Activated CD4-positive, alpha-beta T cell treated with anti-CD3 and anti-CD28 coated beads for 4 hours (primary cell): ENCODE data around the gene GARIN5A.
"Not testable (repeated sequence)": the region's sequence is repeated elsewhere in the genome, so short reads cannot be mapped to it uniquely, and the experiment has no call there.

Experiments
- DNase-seq, 2 donors: peaks; one replicate each; pipeline ENCODE4 v3.0.0-alpha.2; 2020

Gene GARIN5A

DNA sequence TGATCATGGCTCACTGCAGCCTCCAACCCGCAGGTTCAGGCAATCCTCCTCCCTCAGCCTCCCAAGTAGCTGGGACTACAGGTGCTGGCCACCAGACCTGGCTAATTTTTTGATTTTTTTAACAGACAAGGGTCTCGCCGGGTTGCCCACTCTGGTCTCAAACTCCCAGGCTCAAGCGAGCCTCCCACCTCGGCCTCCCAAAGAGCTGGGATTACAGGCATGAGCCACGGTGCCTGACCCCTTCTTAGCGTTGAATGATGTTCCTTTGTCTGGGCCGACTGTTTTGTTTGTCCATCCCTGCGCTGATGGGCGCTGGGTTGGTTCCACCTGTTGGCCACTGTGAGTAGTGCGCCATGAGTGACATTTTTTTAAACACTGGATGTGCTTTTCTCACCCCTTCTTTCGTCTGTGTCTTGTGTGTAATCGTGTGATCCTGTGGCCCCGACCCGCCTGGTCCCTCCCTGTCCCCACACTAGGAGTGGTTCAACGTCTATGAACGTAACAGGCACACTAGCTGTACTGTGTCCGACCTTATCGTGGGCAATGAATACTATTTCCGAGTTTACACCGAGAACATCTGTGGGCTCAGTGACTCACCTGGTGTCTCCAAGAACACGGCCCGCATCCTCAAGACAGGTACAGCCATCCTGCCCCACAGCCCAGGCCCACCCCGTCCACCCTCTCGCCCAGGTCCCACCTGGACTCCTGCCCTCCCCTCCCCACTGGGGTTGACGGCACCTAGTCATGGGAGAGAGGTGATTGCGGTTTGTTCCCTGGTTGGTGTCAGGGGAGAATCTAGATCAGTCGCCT, 15.4 kb downstream of the GARIN5A start:
- peak; percentile 47 to 51 for DNase-seq

DNA sequence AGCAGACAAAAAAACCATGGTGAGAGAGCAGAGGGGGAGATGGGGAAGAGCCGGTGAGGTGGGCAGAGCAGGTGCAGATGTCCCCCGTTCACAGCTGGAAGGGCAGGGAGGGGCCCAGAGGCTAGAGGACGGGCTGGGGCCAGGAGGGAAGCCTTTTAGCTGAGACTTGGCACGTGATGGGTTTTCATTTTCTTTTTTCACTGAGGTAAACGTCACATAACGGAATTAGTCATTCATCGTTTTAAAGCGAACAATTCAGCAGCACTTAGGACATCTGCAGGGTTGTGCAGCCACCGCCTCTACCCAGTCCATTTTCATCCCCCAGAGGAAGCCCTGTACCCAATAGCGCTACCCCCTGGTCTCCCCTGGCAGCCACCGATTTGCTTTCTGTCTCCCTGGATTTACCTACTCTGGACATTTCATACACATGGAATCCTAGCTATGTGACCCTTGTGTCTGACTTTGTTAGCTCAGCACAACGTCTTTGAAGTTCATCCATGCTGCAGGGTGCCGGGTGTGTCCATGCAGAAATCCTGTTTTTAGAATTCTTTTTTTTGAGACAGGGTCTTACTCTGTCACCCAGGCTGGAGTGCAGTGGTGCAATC, 16.4 kb downstream of the GARIN5A start:
- DNase-seq, result no peak

DNA sequence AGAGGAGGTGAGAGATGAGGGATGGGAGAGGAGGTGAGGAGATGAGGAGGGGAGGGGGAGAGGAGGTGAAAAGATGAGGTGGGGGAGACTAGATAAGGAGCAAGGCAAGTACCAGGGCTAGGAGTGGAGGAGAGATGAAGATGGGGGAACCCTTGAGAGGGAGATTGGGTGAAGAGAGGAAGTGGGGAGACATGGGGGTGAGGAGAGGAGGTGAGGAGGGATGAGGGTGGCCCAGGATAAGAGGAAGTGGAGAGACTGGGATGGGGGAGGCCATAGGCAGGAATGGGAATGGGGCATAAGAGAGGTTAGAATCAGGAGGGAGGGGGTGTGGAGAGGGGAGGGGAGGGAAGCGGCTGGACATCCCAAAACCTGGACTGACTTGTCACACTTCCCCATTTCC, 17.0 kb downstream of the GARIN5A start:
- DNase-seq, result no peak

DNA sequence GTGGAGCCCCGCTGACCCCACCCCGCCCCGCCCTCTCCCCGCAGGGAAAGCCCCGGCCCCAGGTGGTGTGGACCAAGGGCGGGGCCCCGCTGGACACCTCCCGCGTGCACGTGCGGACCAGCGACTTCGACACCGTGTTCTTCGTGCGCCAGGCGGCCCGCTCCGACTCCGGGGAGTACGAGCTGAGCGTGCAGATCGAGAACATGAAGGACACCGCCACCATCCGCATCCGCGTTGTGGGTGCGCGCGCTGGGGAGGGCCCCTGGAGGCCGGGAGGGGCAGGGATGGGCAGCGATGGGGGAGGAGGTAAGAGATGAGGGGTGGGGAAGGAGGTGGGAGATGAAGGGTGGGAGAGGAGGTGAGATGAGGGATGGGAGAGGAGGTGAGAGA, 17.6 kb downstream of the GARIN5A start:
- DNase-seq, result no peak

DNA sequence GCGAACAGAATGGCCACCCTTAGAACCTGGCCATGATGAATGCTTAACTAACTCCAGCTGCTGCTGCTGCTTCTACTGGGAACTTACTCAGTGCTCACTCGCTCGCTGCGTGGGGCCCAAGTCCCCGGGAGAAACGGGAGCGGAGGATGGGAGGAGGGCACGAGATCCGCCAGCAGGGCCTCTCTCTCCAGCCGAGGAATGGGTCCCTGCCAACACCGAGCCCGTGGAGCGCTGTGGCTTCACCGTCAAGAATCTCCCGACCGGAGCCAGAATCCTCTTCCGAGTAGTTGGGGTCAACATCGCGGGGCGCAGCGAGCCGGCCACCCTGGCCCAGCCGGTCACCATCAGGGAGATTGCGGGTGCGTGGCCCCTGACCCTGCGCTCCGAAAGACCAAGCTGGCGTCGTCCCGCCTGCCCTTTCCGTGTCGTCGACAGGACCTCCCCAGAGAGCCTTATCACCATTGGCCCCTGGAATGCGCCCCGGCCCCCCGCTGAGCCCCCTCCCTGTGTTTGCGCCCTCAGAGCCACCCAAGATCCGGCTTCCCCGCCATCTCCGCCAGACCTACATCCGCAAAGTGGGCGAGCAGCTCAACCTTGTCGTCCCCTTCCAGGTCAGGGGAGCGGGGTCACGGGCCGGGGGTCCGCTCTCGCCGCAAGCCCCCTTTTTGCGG, 18.1 kb downstream of the GARIN5A start:
- no peak for DNase-seq

DNA sequence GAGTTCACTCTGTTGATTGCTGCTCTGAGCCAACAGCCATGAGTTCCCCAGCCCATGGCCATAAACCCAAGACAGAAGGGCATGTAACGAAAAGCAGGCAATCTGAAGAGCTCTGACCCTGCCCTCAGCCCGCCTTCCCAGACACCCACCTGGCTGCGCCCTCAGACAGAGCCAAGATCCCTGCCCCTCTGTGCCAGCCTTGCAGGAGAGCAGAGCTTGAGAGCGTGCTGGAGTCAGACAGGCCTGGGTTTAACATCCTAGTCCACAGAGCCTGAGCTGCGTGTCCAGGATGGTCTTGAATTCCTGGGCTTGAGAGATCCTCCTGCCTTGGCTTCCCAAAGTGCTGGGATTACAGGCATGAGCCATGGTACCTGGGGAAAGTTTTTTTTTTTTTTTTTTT, 19.3 kb downstream of the GARIN5A start:
- no peak for DNase-seq

DNA sequence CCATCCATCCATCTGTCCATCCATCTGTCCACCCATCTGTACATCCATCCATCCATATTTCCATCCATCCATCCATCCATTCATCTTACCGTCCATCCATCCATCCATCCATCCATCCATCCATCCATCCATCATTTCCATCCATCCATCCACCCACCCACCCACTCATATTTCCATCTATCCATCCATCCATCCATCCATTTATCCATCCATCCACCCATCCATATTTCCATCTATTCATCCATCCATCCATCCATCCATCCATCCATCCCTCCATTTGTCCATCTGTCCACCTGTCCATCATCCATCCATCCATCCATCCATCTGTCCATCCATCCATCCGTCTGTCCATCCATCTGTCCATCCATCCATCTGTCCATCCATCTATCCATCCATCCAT, 20.7 kb downstream of the GARIN5A start:
- DNase-seq, result no peak

DNA sequence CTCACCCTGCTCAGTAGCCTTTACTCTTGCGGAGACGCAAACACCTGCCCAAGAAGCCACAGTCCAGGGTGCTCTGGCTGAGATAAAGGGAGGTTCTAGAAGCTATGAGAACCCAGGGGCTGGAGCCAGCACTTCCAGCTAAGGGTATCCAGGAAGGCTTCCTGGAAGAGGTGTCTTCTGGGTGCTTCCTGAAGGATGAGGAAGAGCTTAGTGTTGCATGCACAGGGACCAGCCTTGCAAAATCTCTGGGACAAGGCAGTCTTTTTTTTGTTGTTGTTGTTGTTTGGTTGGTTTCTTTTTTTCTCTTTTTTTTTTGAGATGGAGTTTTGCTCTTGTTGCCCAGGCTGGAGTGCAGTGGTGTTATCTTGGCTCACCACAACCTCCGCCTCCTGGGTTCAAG, 23.4 kb downstream of the GARIN5A start:
- no peak for DNase-seq

DNA sequence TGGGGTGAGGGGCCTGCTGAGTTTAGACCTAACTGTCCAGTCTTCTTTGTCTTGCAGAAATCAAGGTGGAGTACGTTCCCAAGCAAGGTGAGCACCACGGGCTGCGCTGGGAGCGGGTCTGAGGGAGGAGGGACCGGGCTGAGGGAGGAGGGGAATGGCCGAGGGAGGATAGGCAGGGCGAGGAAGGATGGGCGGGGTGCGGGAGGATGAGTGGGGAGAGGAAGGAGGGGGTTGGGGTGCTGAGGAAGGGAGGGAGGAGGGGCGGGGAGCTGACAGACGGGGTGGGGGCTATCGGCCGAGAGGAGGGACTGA, 25.5 kb downstream of the GARIN5A start:
- DNase-seq, result no peak

DNA sequence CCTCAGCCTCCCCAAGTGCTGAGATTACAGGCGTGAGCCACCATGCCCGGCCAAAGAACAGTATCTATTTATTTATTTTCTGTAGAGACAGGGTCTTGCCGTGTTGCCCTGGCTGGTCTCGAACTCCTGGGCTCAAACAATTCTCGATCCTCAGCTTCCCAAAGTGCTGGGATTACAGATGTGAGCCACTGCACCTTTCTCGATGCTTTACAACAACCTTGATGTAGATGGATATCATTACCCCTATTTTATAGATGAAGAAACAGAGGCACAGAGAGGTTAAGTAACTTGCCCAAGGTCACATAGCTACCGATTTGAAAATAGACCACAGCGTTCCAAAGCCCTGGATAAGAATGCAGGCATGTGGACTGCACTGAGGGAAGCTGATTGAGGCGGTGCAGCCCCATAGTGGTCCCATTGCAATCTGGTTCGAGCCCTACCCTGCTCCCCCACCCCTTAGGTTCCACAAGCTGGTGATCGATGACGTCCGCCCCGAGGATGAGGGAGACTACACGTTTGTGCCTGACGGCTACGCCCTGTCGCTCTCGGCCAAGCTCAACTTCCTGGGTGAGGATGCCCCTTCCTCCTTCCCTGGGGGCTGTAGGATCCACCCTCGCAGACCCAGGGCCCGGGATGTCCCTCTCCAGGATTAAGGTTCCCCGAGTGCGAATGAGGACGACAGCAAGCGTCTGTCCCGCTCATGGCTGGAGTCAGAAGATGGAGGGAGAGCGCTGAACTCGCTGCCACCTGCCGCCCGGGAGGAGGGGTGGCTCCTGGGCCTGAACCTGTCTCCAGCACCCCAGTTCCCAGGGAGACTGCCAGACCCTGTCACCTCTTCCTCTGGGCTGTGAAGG, 26.1 kb downstream of the GARIN5A start:
- DNase-seq, result no peak

DNA sequence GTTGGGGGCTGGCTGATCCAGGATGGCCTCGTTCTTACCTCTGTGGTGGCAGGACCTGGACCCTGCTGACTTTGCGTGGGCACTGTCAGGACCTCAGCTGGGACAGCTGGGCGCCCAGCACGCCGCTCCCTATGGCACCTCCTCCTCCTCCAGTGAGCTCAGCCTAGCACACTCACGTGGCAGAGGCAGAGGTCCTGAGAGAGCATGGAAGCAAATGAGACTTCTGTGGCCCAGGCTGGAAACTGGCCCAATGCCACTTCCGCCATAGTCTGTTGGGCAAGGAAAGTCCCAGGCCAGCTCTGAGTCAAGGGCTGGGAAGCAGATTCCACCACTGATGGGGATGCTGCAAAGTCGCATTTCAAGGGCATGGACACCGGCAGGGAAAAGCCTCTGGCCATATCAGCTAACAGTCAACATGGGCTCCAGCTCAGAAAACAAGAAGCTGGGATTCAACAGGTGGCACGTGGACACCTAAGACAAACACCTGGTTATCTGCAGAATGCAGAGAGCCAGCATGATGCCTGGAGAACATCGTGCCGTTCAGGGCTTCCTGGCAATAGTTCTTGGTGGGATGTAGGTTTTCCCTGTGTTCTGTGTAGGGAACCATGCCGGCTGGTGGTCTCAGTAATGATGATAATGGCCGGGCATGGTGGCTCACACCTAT, 27.3 kb downstream of the GARIN5A start:
- DNase-seq, result no peak

DNA sequence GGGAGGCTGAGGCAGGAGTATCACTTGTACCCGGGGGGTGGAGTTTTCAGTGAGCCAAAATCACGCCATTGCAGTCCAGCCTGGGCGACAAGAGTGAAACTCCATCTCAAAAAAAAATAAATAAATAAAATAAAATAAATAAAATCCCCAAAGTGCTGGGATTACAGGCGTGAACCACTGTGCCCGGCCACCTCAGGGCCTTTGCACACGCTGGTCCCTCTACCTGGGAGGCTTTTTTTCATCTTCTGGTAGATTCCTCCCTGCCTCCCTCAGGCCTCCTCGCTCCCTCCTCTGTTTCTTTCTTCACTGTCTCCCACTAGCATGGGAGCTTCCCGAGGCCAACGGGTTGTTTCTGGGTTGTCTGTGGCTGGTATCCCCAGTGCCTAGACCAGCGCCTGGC, 28.9 kb downstream of the GARIN5A start:
- DNase-seq, result no peak

DNA sequence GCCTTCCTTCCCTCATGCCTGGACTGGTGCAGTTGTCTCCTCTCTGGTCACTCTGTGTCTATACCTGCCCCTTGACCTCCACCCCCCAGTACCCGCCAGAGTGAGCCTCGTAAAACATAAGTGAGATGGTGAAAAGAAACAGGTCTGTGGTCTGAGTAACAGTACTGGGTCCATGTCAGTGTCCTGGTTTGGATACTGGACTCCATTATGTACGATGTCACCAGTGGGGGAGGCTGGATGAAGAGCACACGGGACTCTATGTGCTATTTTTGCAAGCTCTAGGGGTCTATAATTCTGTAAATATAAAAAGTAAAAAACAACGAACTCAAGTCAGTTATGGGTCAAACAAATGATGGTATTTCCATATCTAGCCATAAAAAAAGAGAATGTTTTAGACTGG, 29.6 kb downstream of the GARIN5A start:
- DNase-seq, result no peak

DNA sequence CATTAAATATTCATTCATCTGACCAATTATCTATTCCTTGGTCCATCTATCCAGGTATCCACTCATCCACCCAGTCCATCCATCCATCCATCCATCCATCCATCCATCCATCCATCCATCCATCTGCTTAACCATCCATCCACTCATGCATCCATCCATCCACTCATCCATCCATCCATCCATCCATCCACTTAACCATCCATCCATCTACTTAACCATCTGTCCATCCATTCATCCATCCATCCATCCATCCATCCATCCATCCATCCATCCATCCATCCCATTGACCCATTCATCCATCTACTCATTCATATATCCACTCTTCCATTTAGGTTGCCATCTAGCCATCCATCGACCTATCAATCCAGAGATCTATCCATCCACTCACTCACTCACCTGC, 32.6 kb downstream of the GARIN5A start:
- DNase-seq, result no peak

DNA sequence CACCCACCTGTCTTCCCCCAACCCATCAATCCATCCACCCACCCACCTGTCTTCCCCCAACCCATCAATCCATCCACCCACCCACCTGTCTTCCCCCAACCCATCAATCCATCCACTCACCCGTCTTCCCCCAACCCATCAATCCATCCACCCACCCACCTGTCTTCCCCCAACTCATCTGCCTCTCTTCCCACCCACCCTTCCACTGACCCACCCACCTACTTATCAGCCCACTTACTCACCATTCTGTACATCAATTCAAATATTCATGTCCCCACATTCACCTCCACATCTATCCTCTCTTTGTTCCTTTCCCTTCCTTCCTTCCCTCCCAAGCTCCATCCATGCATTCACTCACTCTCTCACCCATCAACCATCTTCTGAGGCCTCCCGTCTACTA, 37.5 kb downstream of the GARIN5A start:
- not testable (repeated sequence) for DNase-seq

DNA sequence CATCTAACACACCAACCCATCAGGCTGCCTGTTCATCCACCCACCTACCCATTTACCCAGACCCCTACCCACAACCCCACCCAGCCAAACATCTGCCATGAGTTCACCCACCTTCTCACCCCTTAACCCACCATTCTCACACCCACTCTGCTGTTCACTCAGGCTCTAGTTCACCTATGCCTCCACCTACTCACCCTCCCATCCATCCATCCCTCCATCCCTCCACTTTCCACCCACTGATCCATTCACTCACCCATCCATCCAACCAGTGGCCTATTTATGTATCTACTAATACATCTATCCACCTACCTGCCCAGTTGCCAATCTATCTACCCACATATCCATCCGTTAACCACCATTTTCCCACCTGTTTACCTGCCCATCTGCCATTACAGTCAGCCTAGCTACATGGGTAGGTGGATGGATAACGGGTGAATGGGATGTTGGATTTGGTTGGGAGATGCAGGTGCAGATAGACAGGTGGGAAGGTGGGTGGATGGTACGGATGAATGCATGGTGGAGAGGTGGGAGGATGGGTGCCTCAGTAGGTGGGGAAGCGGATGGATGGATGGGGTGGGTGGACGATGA, 38.7 kb downstream of the GARIN5A start:
- no peak for DNase-seq

DNA sequence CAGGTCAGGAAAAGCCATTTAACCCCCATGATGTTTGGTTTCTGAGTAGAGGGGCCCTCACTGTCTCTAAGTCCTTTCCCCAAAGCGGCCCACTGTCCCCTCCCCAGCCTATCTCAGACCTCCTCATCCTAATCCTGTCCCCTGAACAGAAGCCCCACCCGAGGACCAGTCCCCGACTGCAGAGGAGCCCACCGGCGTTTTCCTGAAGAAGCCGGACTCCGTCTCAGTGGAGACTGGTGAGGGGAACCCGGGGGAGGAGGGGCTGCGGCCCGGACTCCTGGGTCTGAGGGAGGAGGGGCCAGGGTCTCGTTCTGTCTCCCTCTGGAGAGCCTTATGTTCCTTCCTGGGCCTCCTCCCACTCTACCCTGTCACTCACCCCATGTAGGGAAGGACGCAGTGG, 41.0 kb downstream of the GARIN5A start:
- DNase-seq, result no peak

DNA sequence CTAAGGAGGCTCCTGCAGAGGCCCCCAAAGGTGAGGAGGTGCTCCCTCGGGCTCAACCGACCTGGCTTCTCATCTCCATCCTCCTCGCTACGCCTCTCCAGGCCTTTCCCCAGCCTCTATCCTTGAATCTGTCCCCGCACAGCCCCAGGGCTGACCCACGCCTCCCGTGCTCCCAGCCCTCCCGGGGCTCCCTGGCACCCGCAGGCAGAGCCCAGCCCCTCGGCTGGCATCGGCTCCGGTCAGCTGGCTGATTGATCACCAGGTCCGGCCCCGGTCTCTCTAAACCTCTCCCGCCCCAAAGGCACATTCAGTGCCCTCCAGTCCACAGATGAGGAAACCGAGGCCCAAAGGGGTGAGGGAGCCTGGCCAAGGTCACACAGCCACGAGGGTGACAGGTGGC, 41.4 kb downstream of the GARIN5A start:
- no peak for DNase-seq

DNA sequence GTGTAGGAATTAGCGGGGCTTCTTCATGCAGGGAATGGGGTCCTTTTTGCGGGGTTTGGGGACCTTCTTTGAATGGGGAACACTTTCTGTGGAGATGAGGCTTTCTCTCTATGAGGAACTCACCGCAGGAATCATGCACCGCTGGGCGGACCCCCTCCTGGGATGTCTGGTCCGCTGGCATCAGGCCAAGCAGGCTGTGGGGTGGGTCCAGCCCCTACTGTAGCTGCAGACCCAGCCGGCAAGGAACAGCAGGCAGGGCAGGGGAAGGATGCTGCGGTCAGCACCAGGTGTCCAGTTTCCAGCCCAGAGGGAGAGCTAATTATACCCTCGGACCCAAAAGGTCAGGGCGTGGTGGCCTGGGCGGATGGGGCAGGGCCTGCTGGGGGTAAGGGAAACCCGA, 42.1 kb downstream of the GARIN5A start:
- DNase-seq, result no peak

DNA sequence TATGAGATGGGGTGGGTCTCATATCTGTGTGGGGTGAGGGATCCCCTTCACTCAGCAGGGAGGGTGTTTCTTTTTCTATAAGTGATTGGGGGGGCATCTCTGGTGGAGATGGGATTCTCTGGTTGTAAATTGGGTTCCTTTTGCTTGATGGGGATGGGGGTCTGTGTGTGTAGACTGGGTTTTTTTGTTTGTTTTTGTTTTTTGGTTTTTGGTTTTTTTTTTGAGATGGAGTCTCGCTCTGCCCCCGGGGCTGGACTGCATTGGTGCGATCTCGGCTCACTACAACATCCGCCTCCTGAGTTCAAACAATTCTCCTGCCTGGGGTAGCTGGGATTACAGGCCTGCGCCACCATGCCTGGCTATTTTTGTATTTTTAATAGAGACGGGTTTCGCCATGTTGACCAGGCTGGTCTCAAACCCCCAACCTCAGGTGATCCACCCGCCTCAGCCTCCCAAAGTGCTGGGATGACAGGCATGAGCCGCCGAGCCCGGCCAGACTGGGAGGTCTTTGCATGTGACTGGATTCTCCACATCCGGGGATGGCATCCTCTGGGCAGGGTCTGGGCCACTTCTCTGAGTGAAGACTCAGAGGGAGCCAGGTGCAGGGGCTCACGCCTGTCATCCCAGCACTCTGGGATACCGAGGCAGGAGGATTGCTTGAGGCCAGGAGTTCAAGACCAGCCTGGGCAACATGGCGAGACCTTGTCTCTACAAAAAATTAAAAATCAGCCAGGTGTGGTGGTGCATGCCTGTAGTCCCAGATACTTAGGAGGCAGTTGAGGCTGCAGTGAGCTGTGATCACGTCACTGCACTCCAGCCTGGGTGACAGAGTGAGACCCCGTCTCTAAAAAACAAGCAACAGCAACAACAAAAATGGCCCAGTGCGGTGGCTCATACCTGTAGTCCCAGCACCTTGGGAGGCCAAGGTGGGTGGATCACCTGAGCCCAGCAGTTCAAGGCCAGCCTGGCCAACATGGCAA, 43.2 kb downstream of the GARIN5A start:
- DNase-seq, result no peak
